ENCODE results near the gene UGT1A1. TPM values are rescaled to one million over a fixed set of nuclear protein-coding genes. Genes with fewer than 3 reads are reported as not detected.

The UGT1A1 gene
- total RNA-seq, 1 experiment from 2014 or later = not detected

GRCh38 chr2:233799087-233799665, 39.1 kb downstream of the UGT1A1 start:
- H2BK15ac ChIP-seq (ENCODE audit: low read depth, low read length) = no peak overlapping the region
- H2BK120ac ChIP-seq (ENCODE audit: low read depth, low read length, poor library complexity, severe bottlenecking) = no peak overlapping the region
- no peak overlapping the region for H2AK5ac ChIP-seq (ENCODE audit: insufficient read length, low read length)
- no peak overlapping the region for H3K27ac ChIP-seq (ENCODE audit: insufficient read length, low read depth, low read length)
- WGBS (ENCODE audit: extremely low coverage, insufficient read length, low lambda C conversion rate) = no CpG with 5 or more reads among the region's 7 CpGs
- H3K79me2 ChIP-seq (ENCODE audit: insufficient read depth, low read length) = no peaks in the 10 kb centered on the region
- Mint-ChIP-seq H3K4me1 (peaks cover 2 to 4% of the 10 kb centered on the region in 2 experiments; a peak in 3 of 4 replicates), H3K27me3 (ENCODE audit: low read depth) (peaks cover 8% of the 10 kb centered on the region), H3K36me3 (ENCODE audit: insufficient read depth in 1 of 3, low read depth in 3 of 3) (peaks cover 0 to 5% (median 4%) of the 10 kb centered on the region in 3 experiments; a peak in 2 of 7 replicates), H3K27ac (no peak overlapping the region; a peak in 1 of 7 replicates), H3K9me3 (peaks cover 14 to 18% of the 10 kb centered on the region in 2 experiments), H3K4me3 (0 out of 5 replicates have a peak overlapping the region, but pooled peaks of 1 of the 2 experiments have one; percentile 40)
- no peaks in the 10 kb centered on the region for H3K4me1 ChIP-seq (ENCODE audit: insufficient read depth, low read length)
- H2AFZ ChIP-seq (ENCODE audit: low read length) = no peak overlapping the region
- no peaks in the 10 kb centered on the region for H3K79me1 ChIP-seq (ENCODE audit: insufficient read depth, low read depth, low read length, poor library complexity, severe bottlenecking)
- no peak for TF ChIP-seq CTCF (conservative IDR thresholded peaks at IDR 0.05)
- no peak overlapping the region for H3K4ac ChIP-seq (ENCODE audit: low read depth, low read length)
- no peak overlapping the region for H3K9ac ChIP-seq (ENCODE audit: extremely low read depth, insufficient read length, low read length)
- no peaks in the 10 kb centered on the region for H4K20me1 ChIP-seq (ENCODE audit: control insufficient read depth, insufficient read depth, insufficient read length)
- H3K9me3 ChIP-seq (ENCODE audit: control insufficient read depth, low read depth, low read length) = no peaks in the 10 kb centered on the region
- H3K27me3 ChIP-seq (ENCODE audit: insufficient read depth, low read length) = no peaks in the 10 kb centered on the region
- H2BK12ac ChIP-seq (ENCODE audit: insufficient read length, low read depth, low read length) = no peak overlapping the region
- no peak overlapping the region for H4K91ac ChIP-seq (ENCODE audit: insufficient read length, low read depth, low read length)
- no peak overlapping the region for H2BK20ac ChIP-seq (ENCODE audit: low read depth, low read length, poor library complexity, severe bottlenecking)
- no peak overlapping the region for H3K56ac ChIP-seq (ENCODE audit: insufficient read length, low read depth, low read length)
- H3K23ac ChIP-seq (ENCODE audit: insufficient read length, low read depth, low read length) = no peak overlapping the region
- no peak overlapping the region for H3K18ac ChIP-seq (ENCODE audit: insufficient read length, low read depth, low read length)
- H3K4me2 ChIP-seq (ENCODE audit: insufficient read depth, insufficient read length, low read length) = no peak overlapping the region
- no peak overlapping the region for H3T11ph ChIP-seq (ENCODE audit: low read length)
- no peak for DNase-seq
- H3K14ac ChIP-seq (ENCODE audit: insufficient read depth, low read length) = no peak overlapping the region
- H4K8ac ChIP-seq (replicated peaks; ENCODE audit: insufficient read length, low read depth, low read length) = no peak overlapping the region
- no peaks in the 10 kb centered on the region for H3K23me2 ChIP-seq (ENCODE audit: insufficient read length, low read depth, low read length, poor library complexity, severe bottlenecking)
- no peak overlapping the region for H4K5ac ChIP-seq (ENCODE audit: insufficient read length, low read depth, low read length)
- no peak overlapping the region for H2BK5ac ChIP-seq (ENCODE audit: insufficient read length, low read length)
